HG03097 (cell line): ENCODE measurements around the gene CNDP1.
"Not testable (repeated sequence)": the region's sequence is repeated elsewhere in the genome, so short reads cannot be mapped to it uniquely, and the experiment has no call there.

Experiments
- ATAC-seq: cut with Tn5 transposase; IDR thresholded peaks from one replicate; pipeline ENCODE4 v1.9.1; 2021; ENCODE audit not compliant: unreplicated experiment, low FRiP score

The CNDP1 gene

GRCh38 chr18:74519320-74520095 is 14.8 kb upstream of the CNDP1 start:
- ATAC-seq, result no peak

GRCh38 chr18:74520096-74520833 is 14.0 kb upstream of the CNDP1 start:
- no peak for ATAC-seq

GRCh38 chr18:74521068-74521725 is 13.1 kb upstream of the CNDP1 start:
- ATAC-seq, result no peak

GRCh38 chr18:74522635-74523548 is 11.4 kb upstream of the CNDP1 start:
- ATAC-seq, result no peak

- no peak for ATAC-seq
Observed at GRCh38 chr18:74524097-74524496, 10.2 kb upstream of the CNDP1 start.

GRCh38 chr18:74524915-74525314 is 9.4 kb upstream of the CNDP1 start:
- ATAC-seq, result not testable (repeated sequence)

- ATAC-seq, result no peak
Observed at GRCh38 chr18:74525741-74526140, 8.6 kb upstream of the CNDP1 start.

GRCh38 chr18:74526488-74526887 is 7.8 kb upstream of the CNDP1 start:
- ATAC-seq, result no peak

GRCh38 chr18:74528478-74528877 is 5.8 kb upstream of the CNDP1 start:
- ATAC-seq, result no peak

GRCh38 chr18:74528913-74529312 is 5.4 kb upstream of the CNDP1 start:
- no peak for ATAC-seq

GRCh38 chr18:74529378-74529777 is 4.9 kb upstream of the CNDP1 start:
- ATAC-seq, result no peak

GRCh38 chr18:74529811-74530583 is 4.3 kb upstream of the CNDP1 start:
- ATAC-seq, result no peak

- no peak for ATAC-seq
Observed at GRCh38 chr18:74530584-74530862, 3.8 kb upstream of the CNDP1 start.

- no peak for ATAC-seq
Observed at GRCh38 chr18:74531043-74531442, 3.3 kb upstream of the CNDP1 start.

- no peak for ATAC-seq
Observed at GRCh38 chr18:74532511-74533025, 1.7 kb upstream of the CNDP1 start.

GRCh38 chr18:74533666-74534065 is 634 bp upstream of the CNDP1 start:
- no peak for ATAC-seq

GRCh38 chr18:74534981-74535649 is 815 bp downstream of the CNDP1 start:
- ATAC-seq, result no peak

GRCh38 chr18:74539289-74539688 is 5.0 kb downstream of the CNDP1 start:
- ATAC-seq, result no peak
